RPMI7951 (cell line): ENCODE measurements around the gene ZNF579. TPM values are rescaled to one million over a fixed set of nuclear protein-coding genes. Genes with fewer than 3 reads are reported as not detected.

Experiments
- DNase-seq: peaks from one replicate; pipeline ENCODE4 v3.0.0-alpha.2; 2012; ENCODE audit warnings: low read depth
- total RNA-seq: library from RNA; depleted of rRNA; stranded (reverse); fragments of >200 nt; shearing (Covaris generic); gene quantifications from 2 replicates; pipeline ENCODE4 v1.2.3, GENCODE V29; 2014

ZNF579 gene
- total RNA-seq, 1 experiment from 2014 or later, result 1.3 TPM

GRCh38 chr19:55611983-55612645, 31.5 kb upstream of the ZNF579 start:
- no peak for DNase-seq

- no peak for DNase-seq
These were observed 30.8 kb upstream of the ZNF579 start for GRCh38 chr19:55611300-55611982.

GRCh38 chr19:55609326-55609725, 28.7 kb upstream of the ZNF579 start:
- no peak for DNase-seq

- DNase-seq, result no peak
These were observed 26.2 kb upstream of the ZNF579 start for GRCh38 chr19:55606817-55607216.

GRCh38 chr19:55606471-55606787, 25.8 kb upstream of the ZNF579 start:
- no peak for DNase-seq

GRCh38 chr19:55605637-55606470, 25.2 kb upstream of the ZNF579 start, which contains the start of gene ZNF865:
Gene ZNF865 (plus strand): TSS chr19:55605647. CDS start chr19:55613619, 7,972 bp downstream.
- DNase-seq, result peak; percentile 84

GRCh38 chr19:55605207-55605636, 24.6 kb upstream of the ZNF579 start:
- peak; percentile 95 for DNase-seq

GRCh38 chr19:55603581-55604292, 23.1 kb upstream of the ZNF579 start:
- no peak for DNase-seq

- no peak for DNase-seq
These were observed 22.5 kb upstream of the ZNF579 start for GRCh38 chr19:55603115-55603514.

GRCh38 chr19:55602104-55603001, 21.7 kb upstream of the ZNF579 start:
- DNase-seq, result no peak

- no peak for DNase-seq
These were observed 20.4 kb upstream of the ZNF579 start for GRCh38 chr19:55601084-55601483.

GRCh38 chr19:55600662-55601028, 20.0 kb upstream of the ZNF579 start:
- no peak for DNase-seq

GRCh38 chr19:55599842-55600661, 19.4 kb upstream of the ZNF579 start, which contains the start of gene ZNF524:
Gene ZNF524 (plus strand): TSS chr19:55600288. CDS start chr19:55602113, 1,825 bp downstream.
- DNase-seq, result peak; percentile 84

GRCh38 chr19:55599468-55599841, 18.8 kb upstream of the ZNF579 start, which contains the start of gene FIZ1:
Gene FIZ1 (minus strand): TSS chr19:55599517. CDS start chr19:55597865, 1,652 bp downstream.
- peak; percentile 98 for DNase-seq

GRCh38 chr19:55598719-55599467, 18.2 kb upstream of the ZNF579 start:
- DNase-seq, result peak; percentile 93

- DNase-seq, result no peak
These were observed 17.4 kb upstream of the ZNF579 start for GRCh38 chr19:55598034-55598433.

GRCh38 chr19:55597501-55597921, 16.9 kb upstream of the ZNF579 start:
- no peak for DNase-seq

- DNase-seq, result no peak
These were observed 15.7 kb upstream of the ZNF579 start for GRCh38 chr19:55596304-55596703.

GRCh38 chr19:55594996-55595545, 14.4 kb upstream of the ZNF579 start:
- no peak for DNase-seq
